K562 (cell line): ENCODE data around the gene PHC3. TPM values are rescaled to one million over a fixed set of nuclear protein-coding genes. Genes with fewer than 3 reads are reported as not detected.

ENCODE experiments used
- AFF4 ChIP-seq: sonication (generic); formaldehyde crosslinking; IDR thresholded peaks from 2 replicates; pipeline ENCODE4 v1.8.0; 2023; ENCODE audit warnings: mild to moderate bottlenecking, missing genetic modification reagents
- BRF2 ChIP-seq: IDR thresholded peaks from 3 replicates; pipeline ENCODE4 v1.6.1; 2011; ENCODE audit warnings: borderline replicate concordance, mild to moderate bottlenecking; ENCODE audit not compliant: insufficient read length, insufficient read depth
- CBX3 ChIP-seq, 2 experiments: IDR thresholded peaks; 1 replicate in 1 of 2; 2 replicates in 1 of 2; pipeline ENCODE4 v1.6.1; 2012; ENCODE audit warnings: inconsistent platforms in 2 of 2, low read length in 2 of 2, borderline replicate concordance in 1 of 2, control low read depth in 1 of 2
- CHD1 ChIP-seq: fragments of 200-600 bp; sonication (generic); IDR thresholded peaks from one replicate; pipeline ENCODE4 v1.6.1; 2012; ENCODE audit warnings: mild to moderate bottlenecking, moderate library complexity, low read length, inconsistent platforms
- IRF9 ChIP-seq: fragments of 450-650 bp; IDR thresholded peaks from 2 replicates; pipeline ENCODE4 v1.6.1; 2016; ENCODE audit warnings: missing biosample characterization, missing genetic modification characterization
- NFIC ChIP-seq: fragments of 450-650 bp; IDR thresholded peaks from 2 replicates; pipeline ENCODE4 v1.6.1; 2017; ENCODE audit warnings: mild to moderate bottlenecking, inconsistent platforms
- NKRF ChIP-seq: fragments of 450-650 bp; IDR thresholded peaks from 2 replicates; pipeline ENCODE4 v1.6.1; 2016; ENCODE audit warnings: borderline replicate concordance
- PRDM10 ChIP-seq: fragments of 450-650 bp; IDR thresholded peaks from 2 replicates; pipeline ENCODE4 v1.6.1; 2018; ENCODE audit not compliant: partially characterized antibody
- THRA ChIP-seq: fragments of 450-650 bp; IDR thresholded peaks from 2 replicates; pipeline ENCODE4 v1.6.1; 2017; ENCODE audit warnings: mild to moderate bottlenecking, moderate library complexity
- ZBED1 ChIP-seq: IDR thresholded peaks from 2 replicates; pipeline ENCODE4 v1.6.1; 2014
- ZBTB34 ChIP-seq: fragments of 250-450 bp; sonication (Bioruptor Pico); IDR thresholded peaks from 2 replicates; pipeline ENCODE4 v1.8.0; 2021; ENCODE audit warnings: mild to moderate bottlenecking, moderate library complexity
- ZNF134 ChIP-seq: fragments of 250-450 bp; sonication (Bioruptor Pico); conservative IDR thresholded peaks from 2 replicates; pipeline ENCODE4 v1.4.0; 2020
- ZNF253 ChIP-seq: fragments of 250-450 bp; sonication (Bioruptor Pico); conservative IDR thresholded peaks from 2 replicates; pipeline ENCODE4 v1.6.1; 2021; ENCODE audit warnings: mild to moderate bottlenecking
- polyA plus RNA-seq, 8 experiments: library from polyadenylated mRNA; depleted of rRNA in 4 of 8; stranded (reverse) in 5 of 8; unstranded in 3 of 8; fragments of >200 nt; fragmentation: Nextera tagmentation in 2 of 8; fragmentation: Illumina TruSeq in 1 of 8; extraction: Ambion mirVana in 2 of 8; extraction: Trizol in 1 of 8; gene quantifications; 2 replicates each; pipeline versions ENCODE4 v1.2.1 to v1.2.3, GENCODE V29; 2011 to 2014; ENCODE audit warnings: inconsistent platforms in 1 of 8, missing spikeins in 1 of 8
- total RNA-seq, 7 experiments: library from RNA; depleted of rRNA in 6 of 7; stranded (reverse); fragments of >200 nt in 6 of 7; fragmentation: Illumina TruSeq in 2 of 7; extraction: Trizol in 2 of 7; gene quantifications; 2 replicates each; pipeline versions ENCODE4 v1.2.1 to v1.2.3, GENCODE V29; 2011 to 2021; ENCODE audit warnings: low replicate concordance in 1 of 7

PHC3 gene
- total and polyA plus RNA-seq, 9 of the 15 experiments (the other 6 are each of a cell fraction or from before 2014, with no cell fraction given), result 3.1 to 21.6 (median 10.5) TPM

- no peak for TF ChIP-seq AFF4 (CRISPR knock-in tag)
- no peak for TF ChIP-seq IRF9 (tag)
- no peak for TF ChIP-seq NFIC
- TF ChIP-seq ZNF134 (CRISPR knock-in tag), result no peak
- TF ChIP-seq NKRF, result no peak
- no peak for TF ChIP-seq BRF2
- TF ChIP-seq PRDM10, result no peak
- no peak for TF ChIP-seq ZBED1
- TF ChIP-seq ZNF253 (CRISPR knock-in tag), result no peak
- TF ChIP-seq CBX3 (IDR thresholded peaks at IDR 0.05; ENCODE audit: borderline replicate concordance in 1 of 2, low read length in 2 of 2), result no peak
- TF ChIP-seq CHD1, result no peak
- no peak for TF ChIP-seq THRA
- TF ChIP-seq ZBTB34, result no peak
Measured at GRCh38 chr3:170128977-170129431, 52.5 kb downstream of the PHC3 start (continued).
